ENCODE results near the gene S100A2. TPM values are rescaled to one million over a fixed set of nuclear protein-coding genes. Genes with fewer than 3 reads are reported as not detected.
"Not testable (repeated sequence)": the region's sequence is repeated elsewhere in the genome, so short reads cannot be mapped to it uniquely, and the experiment has no call there.

The S100A2 gene
- total RNA-seq, 4 donors from 2014 or later: 949 to 3,544 (median 1,180) TPM

GRCh38 chr1:153520818-153521476, 44.7 kb downstream of the S100A2 start:
- no peaks in the 10 kb centered on the region for H3K36me3 ChIP-seq
- intact Hi-C loops (cut with DNase I): no loop called here
- no peak overlapping the region for H3K4me3 ChIP-seq
- no peaks in the 10 kb centered on the region for H3K27me3 ChIP-seq
- DNase-seq: no peak
- H3K27ac ChIP-seq: no peak overlapping the region
- 80 to 86% methylated on average over 2 to 4 of the region's 4 CpGs for WGBS, 2 donors
- no peak for TF ChIP-seq CTCF (IDR thresholded peaks at IDR 0.05)
- no peak for TF ChIP-seq POLR2A (IDR thresholded peaks at IDR 0.05)
- H3K9me3 ChIP-seq: no peaks in the 10 kb centered on the region
- peaks cover 11 to 29% (median 25%) of the 10 kb centered on the region in 3 donors for H3K4me1 ChIP-seq

GRCh38 chr1:153520137-153520691, 45.4 kb downstream of the S100A2 start:
- WGBS, 2 donors: 73 to 80% methylated on average over 4 to 5 of the region's 5 CpGs
- DNase-seq; H3K4me3 ChIP-seq; H3K9me3 ChIP-seq; H3K27me3 ChIP-seq; intact Hi-C loops (cut with DNase I); H3K27ac ChIP-seq; H3K36me3 ChIP-seq: not testable (repeated sequence)
- H3K4me1 ChIP-seq: peaks cover 11 to 29% (median 23%) of the 10 kb centered on the region in 3 donors

- DNase-seq: no peak
- Histone ChIP-seq H3K27ac (no peak overlapping the region), H3K27me3 (no peaks in the 10 kb centered on the region), H3K36me3 (no peaks in the 10 kb centered on the region), H3K9me3 (no peaks in the 10 kb centered on the region), H3K4me1 (peaks cover 18 to 29% (median 19%) of the 10 kb centered on the region in 3 donors), H3K4me3 (no peak overlapping the region)
- intact Hi-C loops (cut with DNase I): loop anchor here (10.0 kb wide), 1 partner anchor 46 kb away; the partner anchor contains the start of gene S100A2
- WGBS, 2 donors: 76 to 84% methylated on average over 3 of the region's 3 CpGs
- no peak for TF ChIP-seq CTCF (IDR thresholded peaks at IDR 0.05)
- TF ChIP-seq POLR2A (IDR thresholded peaks at IDR 0.05): no peak
Observed at GRCh38 chr1:153519242-153519641, 46.4 kb downstream of the S100A2 start.

GRCh38 chr1:153515504-153516394, 49.9 kb downstream of the S100A2 start:
- 17 to 41% methylated on average over 5 to 6 of the region's 8 CpGs for WGBS, 2 donors
- TF ChIP-seq POLR2A (IDR thresholded peaks at IDR 0.05) (peak in 1 of 4 donors; percentile 50), CTCF (IDR thresholded peaks at IDR 0.05) (peak in 1 of 6 experiments; percentile 6)
- no peaks in the 10 kb centered on the region for H3K27me3 ChIP-seq
- H3K4me1 ChIP-seq: peaks cover 18 to 44% (median 21%) of the 10 kb centered on the region in 3 donors
- DNase-seq: no peak
- no peaks in the 10 kb centered on the region for H3K9me3 ChIP-seq
- H3K4me3 ChIP-seq: peak overlapping the region in 1 of 4 donors; percentile 3
- intact Hi-C loops (cut with DNase I): loop anchor here (10.0 kb wide), 1 partner anchor 49 kb away; the partner anchor contains the start of gene S100A2
- H3K27ac ChIP-seq: peak overlapping the region; percentile 84 to 92 (median 92)
- no peaks in the 10 kb centered on the region for H3K36me3 ChIP-seq

GRCh38 chr1:153513666-153514065, 52.0 kb downstream of the S100A2 start:
- intact Hi-C loops (cut with DNase I): loop anchor here (10.0 kb wide), 1 partner anchor 51 kb away; the partner anchor contains the start of gene S100A2
- no peaks in the 10 kb centered on the region for H3K36me3 ChIP-seq
- H3K4me1 ChIP-seq: peaks cover 18 to 49% (median 21%) of the 10 kb centered on the region in 3 donors
- 93 to 94% methylated on average over 6 to 7 of the region's 7 CpGs for WGBS, 2 donors
- no peak for DNase-seq
- no peak for TF ChIP-seq CTCF (IDR thresholded peaks at IDR 0.05)
- no peak for TF ChIP-seq POLR2A (IDR thresholded peaks at IDR 0.05)
- H3K27me3 ChIP-seq: no peaks in the 10 kb centered on the region
- no peaks in the 10 kb centered on the region for H3K9me3 ChIP-seq
- H3K27ac ChIP-seq: no peak overlapping the region
- H3K4me3 ChIP-seq: no peak overlapping the region

Data from esophagus squamous epithelium (tissue), 5 donors.